GM19463 (cell line): ENCODE measurements around the gene VTI1A.

ENCODE experiments used
- ATAC-seq: cut with Tn5 transposase; IDR thresholded peaks from one replicate; pipeline ENCODE4 v1.9.1; 2021; ENCODE audit warnings: mild to moderate bottlenecking, moderate library complexity; ENCODE audit not compliant: unreplicated experiment

The VTI1A gene

DNA sequence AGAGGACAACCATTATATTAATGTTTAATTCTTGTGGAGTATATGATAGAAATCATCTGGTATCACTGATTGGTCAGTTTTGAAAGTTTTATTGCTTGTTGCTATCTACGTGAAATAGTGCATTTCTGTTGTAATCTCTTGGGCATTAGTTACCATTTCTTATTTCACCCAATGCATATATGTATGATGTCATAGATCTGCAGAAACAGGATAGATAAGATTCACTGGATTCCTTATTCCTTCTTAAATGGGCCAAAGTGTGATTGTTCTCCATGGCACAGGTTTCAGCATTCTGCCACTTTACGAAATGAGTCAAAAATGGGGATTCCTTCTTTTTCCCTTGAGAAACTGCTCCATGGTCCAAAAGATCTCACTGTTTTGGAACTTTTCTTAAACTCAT, 56.6 kb downstream of the VTI1A start:
- no peak for ATAC-seq

DNA sequence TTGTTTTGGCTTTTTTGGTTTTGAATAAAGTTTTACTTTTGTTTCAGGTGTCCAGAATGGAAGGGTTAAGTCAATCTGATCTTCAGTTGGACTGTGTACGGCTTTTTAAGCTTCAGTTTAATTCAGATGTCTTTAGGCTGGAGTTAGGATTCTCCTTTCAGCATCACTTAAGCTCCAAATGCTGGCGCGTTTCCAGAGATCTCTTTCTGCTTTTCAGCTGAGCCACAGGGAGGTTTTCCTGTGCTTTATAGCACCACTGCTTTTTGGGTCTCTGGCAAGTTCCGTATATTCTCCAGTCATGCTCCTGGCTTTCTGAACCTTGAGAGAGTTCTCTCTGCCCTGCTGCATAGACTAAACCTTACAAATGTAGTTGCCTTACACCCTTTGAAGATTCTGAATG, 60.0 kb downstream of the VTI1A start:
- ATAC-seq, result no peak

DNA sequence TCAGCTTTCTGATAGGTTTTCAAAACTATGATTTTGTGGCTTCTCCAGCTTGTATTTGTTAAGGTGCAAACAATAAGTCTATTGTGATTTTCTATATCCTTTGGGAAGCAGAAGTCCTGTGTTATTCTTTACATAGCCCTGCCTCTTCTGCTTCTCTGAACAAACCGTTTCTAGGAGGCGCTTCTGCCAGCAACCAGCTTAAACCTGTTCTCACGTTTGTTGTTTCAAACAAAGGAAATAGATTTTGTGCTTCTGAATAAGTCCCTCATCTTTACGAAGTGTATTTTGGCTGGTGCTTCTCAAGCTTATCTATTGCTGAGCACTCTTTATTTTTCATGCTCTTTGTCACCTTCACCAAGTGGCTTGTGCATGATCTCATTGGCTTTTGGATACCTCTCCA, 61.0 kb downstream of the VTI1A start:
- ATAC-seq, result no peak

DNA sequence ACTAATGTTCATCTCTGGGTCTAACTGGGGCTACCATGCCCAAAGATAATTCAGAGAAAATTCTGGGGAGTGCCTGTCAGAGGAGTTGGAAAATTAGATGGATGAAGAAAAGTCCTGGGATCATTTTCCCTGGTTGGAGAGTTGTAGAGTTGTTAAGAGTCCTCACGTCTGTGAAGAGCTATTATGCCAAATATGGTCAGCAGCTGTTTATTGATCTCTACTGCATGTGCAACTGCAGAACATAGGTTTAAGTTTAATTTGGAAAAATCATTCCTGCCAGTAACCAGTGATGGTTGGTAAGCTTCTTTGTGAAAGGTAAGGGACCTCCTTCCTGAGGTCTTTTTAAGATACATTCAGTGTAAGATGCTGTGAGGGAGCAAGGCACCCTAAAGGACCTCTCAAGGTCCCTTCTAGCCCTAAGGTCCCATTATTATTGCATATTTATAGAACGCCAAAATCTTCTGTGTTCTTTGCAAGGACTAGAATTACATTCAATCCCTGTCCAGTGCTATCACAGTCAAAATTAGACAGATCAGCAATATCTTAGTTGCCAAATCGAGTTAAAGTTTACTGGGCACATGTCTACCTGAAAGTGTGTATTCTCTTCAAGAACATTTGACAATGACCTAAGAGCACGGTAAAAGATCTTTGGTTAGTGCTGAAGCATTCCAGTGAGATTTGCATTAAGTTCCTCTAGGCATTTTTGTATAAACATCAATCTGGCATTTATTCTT, 62.7 kb downstream of the VTI1A start:
- ATAC-seq, result no peak

DNA sequence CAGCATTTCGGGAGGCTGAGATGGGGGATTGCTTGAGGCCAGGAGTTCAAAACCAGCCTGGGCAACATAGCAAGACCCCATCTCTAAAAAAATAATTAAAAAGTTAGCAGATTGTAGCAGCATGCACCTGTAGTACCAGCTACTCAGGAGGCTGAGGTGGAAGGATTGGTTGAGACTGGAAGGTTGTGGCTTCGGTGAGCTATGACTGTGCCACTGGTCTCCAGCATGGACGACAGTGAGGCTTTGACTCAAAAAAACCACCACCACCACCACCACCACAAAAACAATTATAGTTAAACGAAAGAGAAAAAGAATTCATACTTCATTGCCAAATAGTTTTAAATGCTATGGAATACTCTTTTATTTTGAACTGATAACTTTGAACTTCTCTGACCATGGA, 63.4 kb downstream of the VTI1A start:
- ATAC-seq, result no peak

DNA sequence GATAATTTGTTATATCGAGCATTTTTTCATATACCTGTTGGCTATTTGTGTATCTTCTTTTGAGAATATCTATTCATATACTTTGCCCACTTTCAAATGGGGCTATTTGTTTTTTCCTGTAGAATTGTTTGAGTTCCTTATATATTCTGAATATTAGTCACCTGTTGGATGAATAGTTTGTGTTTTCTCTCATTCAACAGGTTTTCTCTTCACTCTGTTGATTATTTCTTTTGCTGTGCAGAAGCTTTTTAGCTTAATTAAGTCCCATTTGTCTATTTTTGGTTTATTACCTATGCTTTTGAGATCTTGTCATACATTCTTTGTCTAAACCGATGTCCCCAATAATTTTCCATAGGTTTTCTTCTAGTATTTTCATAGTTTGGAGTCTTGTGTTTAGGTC, 65.3 kb downstream of the VTI1A start:
- no peak for ATAC-seq

DNA sequence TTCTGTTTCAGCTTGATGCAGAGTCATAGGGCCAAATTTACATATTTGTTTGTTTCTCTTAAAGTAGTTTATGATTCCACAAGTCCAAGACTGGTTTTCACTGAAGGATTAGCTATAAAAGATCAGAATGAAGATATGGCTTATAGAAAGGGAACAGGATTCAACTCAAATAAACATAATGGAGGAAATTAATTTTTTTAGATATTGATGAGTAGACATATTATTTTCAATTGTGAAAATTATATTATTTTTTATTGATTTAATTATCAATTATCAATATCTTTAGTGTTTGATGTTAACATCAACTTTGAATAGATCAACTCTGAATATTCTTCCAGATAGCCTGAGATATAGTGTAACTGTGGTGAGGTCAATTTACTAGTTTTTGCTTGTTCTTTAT, 68.1 kb downstream of the VTI1A start:
- no peak for ATAC-seq

DNA sequence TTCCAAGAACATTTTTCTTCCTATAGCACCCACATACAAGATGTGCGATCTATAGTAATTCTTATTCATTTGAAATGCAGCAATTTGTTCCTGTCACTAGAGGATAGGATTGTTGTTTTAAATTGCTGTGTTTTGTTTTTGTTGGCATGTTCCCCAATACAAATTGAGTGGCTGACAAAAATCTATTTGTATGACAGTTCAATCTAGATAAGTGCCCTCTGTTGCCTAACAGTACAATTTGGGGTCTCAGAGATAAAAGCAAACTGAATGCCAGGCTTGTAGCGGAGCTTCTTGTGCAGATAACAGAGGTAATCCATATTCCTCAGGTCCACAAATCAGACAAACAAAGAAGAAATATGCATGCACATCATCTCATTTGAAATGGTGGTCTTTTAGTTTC, 68.8 kb downstream of the VTI1A start:
- ATAC-seq, result no peak

DNA sequence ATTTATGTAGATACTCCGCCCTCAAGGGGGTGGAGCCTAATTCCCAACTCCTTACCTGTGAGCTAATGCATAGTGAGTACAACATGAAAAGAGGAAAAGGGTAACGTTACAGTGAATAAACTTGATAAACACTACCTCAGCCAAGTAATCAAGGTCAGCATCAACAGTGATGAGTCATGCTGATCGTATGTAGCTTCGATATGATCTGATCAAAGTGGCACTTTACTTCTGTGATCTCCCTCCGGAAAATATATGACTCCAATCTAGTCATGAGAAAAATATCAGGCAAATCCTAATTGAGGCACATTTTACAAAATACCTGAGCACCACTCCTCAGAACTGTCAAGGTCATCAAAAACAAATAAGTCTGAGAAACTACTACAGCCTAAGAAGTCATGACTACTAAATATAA, 70.4 kb downstream of the VTI1A start:
- no peak for ATAC-seq

DNA sequence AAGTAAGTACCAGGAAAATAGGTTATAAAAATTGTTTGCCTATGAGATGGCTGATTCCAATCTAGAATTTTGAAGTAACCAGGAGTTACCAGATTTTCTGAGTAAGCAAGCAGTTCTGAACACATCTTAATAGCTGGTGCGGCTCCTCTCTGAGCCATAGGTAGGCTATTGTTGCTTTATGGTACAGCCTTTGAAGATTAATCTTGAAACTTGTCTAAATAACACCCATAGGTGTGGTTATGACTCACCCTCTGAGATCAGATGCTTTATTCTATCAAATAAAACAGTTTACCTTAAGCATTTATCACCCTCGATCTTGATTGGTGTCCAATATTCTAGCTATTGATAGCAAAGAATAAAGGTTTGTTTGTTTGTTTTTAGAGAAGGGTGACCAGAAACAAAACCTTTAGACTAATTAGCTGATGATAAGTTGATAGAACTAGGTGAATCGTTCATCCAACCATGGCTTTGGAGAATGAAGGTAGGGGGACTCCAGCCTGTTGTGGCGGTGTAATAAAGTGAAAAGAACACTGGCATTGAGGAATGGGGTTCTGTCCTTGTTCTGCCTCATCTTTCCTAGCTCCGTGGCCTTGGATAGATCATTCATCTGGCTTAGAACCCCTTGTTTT, 72.2 kb downstream of the VTI1A start:
- peak; percentile 83 for ATAC-seq

DNA sequence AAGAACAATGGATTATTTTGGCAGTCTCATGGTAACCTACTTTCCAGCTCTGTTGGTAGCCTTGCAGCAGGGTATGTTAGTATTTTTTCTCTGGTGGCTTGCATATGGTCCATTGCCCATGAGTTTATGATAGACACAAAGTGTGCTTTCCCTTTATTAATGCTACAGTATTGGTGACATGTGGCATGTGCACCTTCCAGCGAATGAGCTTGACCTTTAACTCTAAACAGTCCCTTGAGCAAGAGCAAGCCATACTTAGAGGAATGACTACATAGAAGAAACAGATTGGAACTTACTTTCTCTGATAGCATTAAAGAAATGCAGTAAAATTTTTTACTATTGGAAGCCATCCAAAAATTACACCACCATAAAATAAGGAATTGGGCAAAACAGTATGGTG, 73.9 kb downstream of the VTI1A start:
- ATAC-seq, result no peak

DNA sequence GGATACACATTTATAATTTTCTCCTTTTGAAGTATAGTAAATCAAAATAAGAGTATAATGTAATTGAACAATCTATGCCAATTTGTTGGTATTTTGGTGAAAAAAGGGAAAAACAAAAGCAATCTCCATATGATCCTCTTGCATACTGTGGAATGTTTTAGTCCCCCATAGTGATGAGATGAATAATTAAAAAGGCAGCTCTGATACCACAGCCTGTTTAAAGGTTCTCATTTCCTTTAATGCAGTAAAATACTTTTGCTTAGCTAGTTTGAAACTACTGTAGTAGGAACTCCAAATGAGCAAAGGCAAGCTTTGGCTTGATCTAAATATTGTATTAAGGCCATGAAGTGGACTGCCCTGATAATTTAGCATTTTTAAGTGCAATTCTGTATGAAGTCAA, 77.6 kb downstream of the VTI1A start:
- no peak for ATAC-seq

DNA sequence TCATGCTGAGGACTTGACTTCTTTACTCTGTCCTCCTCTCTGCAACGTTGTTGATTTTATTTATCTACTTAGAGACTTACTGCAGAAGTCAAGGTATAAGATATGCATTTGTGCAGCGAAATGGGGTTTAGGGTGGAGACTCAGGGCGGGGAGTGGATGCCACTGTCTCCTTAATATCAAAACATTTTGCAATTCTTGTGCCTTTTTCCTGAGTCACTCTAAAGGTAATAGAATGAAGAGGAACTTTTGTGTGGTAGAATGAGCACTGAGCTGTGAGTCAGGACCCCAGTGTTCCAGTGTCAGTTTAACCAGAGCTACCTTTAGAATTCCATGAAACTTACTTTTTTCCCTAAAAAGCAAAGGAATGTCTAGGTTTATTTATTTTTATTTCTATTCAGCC, 78.2 kb downstream of the VTI1A start:
- no peak for ATAC-seq

DNA sequence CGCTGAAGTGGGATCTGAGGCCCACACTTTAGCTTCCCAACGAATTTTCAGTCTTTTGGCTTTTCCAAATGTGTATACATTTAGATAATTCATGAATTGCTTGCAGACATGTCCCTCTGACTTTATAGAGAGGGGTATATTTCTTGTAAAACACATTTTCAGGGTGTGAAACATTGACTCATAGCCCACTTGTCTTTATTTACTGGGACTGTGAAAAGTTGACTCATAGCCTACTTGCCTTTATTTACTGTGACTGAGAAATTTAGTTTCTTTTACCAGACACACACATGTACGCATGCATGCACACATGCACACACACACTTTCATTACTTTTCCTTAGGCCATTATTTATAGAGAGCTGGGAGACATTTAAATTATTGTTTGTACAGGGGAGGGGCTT, 79.1 kb downstream of the VTI1A start:
- ATAC-seq, result peak; percentile 92

DNA sequence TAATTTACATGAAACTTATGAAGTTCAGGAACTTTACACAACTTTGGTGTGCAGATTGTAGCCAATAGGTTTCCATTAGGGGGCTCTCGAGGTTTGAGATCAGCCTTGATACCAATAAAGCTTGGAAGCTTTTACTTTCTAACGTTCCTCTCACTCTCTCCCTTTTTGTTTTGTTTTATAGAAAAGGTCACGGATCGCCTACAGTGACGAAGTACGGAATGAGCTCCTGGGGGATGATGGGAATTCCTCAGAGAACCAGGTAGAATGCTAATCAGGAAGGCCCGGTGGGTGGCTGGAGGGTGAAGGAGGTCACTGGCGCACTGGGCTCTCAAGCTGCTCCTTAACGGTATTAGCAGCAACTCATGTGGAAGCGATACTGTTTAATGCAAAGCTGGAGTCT, 79.9 kb downstream of the VTI1A start:
- ATAC-seq, result no peak

DNA sequence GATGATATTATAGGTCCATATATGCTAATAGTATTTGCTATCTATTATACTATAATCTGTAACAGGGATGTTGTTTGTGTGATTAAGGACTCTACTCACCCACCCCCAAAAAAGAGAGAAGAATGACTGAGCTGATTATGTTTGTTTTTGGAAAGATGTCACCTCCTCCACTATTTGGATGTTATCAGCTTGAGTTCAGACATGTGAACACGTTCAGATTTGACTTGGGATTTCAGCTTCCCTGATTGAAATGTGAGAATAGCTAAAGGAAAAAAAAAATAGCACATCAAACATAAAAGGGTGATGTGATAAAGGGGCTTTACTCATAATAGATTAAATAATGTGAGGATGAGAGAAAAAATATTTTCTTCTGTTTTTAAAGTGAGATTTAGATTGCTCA, 81.2 kb downstream of the VTI1A start:
- no peak for ATAC-seq

DNA sequence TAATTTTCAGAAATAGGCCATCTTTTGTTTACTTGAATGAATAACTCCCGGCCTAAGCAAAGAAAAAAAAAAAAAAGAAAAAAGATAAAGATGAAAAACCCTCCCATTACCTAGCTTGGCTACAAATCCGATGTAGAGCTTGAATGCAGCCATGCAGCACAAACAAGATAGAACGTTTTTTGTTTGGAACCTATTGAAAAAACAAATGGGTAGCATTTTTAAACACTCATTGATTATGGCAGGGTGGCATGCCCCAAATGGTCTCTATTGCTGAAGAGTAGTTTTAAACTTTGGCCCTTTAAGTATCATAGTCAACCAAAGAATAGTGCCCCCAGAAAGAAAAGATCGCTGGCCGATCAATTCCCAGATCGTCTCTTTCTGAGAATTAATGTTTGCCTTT, 84.4 kb downstream of the VTI1A start:
- no peak for ATAC-seq

DNA sequence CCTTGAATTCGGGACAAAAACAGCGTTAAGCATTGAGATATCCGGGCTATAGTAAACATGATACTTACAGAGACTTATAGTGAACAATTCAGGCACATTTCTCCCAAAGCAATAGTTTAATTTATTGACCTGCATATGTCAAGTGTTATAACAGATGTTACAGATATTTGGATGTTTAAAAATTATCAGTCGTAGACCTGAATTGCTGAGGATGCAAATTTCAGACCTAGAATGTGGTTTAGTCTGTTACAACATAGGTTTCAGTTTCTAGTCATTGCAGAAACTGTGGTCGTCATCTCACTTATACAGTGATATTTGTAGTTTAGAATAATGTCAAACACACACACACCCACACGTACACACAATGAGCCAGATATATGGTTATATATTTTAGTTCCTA, 85.2 kb downstream of the VTI1A start:
- peak; percentile 98 for ATAC-seq

DNA sequence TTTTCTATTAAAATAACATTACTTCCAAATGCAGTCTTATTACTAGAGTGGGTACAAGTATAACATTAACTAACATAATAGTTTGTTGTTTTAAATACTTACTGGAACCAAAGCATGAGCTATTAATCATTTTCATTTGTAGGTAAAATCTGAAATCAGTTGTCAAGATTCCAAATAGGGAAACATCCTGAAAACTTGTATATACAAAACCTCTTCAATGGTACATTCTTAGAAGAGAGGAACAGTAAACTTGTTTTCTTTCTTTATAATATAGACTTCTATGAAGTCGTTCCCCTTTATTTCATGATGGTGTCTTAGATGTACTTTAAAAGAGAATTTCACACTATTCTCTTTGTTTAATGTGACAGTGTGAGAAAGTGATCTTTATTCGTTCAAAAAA, 85.9 kb downstream of the VTI1A start:
- ATAC-seq, result no peak

DNA sequence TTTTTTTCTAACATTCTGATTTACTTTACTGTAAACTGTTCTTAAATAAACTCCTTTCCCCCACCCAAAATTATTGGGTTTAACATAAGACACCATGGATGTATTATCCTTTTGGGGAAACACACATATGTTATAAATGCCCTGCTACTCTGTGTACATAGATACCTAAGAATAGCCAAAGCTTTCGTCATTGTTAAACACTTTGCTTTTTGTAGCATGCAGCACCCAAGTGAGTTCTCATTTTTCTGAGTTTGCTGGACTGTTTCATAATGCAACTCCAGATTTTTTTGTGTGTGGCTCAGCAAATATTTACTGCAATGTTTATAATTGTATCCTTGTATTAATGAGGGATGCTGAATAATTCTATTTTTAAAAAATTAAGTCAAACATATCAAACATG, 86.9 kb downstream of the VTI1A start:
- ATAC-seq, result no peak

DNA sequence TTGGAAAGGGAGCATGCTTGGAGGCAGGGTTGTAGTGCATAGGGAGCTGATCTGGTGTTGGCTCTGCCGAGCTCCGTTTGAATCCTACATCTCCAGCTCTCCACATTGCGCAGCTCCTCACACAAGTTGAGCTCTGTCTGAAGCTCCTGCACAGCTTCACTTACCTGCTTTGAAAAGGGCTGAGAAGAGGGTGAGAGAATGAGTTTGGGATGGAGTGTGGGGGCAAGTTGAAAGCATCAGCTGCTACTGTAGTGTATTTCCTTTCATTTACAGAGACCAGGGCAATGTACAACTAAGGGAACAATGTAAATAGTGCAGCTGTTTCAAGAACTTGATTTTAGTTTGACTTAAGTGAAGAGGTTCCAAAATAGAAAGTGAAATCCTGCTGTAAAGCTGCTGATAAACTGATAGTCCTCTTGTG, 88.5 kb downstream of the VTI1A start:
- ATAC-seq, result no peak

DNA sequence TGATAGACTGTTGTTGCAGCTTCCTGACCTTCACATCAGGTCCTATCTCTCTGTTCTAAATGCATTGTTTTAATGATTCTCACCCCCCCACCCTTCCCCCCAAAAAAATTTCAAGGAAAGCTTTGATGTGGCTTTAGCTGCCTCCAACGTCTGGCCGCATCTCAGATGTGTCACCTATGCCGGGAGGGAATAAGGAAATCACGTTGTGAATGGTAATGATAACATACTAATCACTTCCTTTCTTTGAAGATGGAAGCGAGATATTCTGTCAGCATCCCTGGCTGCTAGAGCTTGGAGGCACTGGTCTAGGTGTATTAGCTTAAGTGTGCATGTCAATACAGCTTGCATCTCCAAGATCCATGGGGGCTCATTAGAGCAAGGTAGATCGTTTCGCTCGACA, 89.6 kb downstream of the VTI1A start:
- no peak for ATAC-seq

DNA sequence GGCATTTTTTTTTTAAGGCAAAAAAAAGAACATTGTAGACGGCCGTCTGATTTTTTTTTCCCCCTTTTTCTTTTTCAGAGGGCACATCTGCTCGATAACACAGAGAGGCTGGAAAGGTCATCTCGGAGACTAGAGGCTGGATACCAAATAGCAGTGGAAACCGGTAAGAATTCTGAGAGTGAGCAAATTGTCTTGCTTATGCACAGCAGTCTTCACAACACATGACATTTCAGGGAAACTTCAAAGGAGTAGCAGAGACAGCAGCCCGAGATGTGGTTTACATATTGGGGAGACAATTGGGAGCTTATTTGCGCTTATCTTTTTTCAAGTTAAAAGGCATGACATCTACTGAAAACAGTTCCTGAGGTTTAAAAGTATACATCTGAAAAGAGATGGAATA, 91.2 kb downstream of the VTI1A start:
- ATAC-seq, result no peak
